Suprapubic skin (tissue), 4 donors: Measurements from ENCODE around the gene MOSMO. TPM values are rescaled to one million over a fixed set of nuclear protein-coding genes. Genes with fewer than 3 reads are reported as not detected.
"Not testable (repeated sequence)": the region's sequence is repeated elsewhere in the genome, so short reads cannot be mapped to it uniquely, and the experiment has no call there.

Experiments used
- DNase-seq, 2 donors: peaks; one replicate each; pipeline ENCODE4 v3.0.0-alpha.2; 2019; ENCODE audit warnings: low spot score in 2 of 2
- H3K27ac ChIP-seq: fragments of 200-600 bp; sonication (generic); one replicate; pipeline ENCODE4 v1.5.1; 2019
- H3K27me3 ChIP-seq: fragments of 200-600 bp; sonication (generic); one replicate; pipeline ENCODE4 v1.5.1; 2019
- H3K36me3 ChIP-seq: fragments of 200-600 bp; sonication (generic); one replicate; pipeline ENCODE4 v1.5.1; 2019
- H3K4me1 ChIP-seq: fragments of 200-600 bp; sonication (generic); one replicate; pipeline ENCODE4 v1.5.1; 2019
- H3K4me3 ChIP-seq: fragments of 200-600 bp; sonication (generic); one replicate; pipeline ENCODE4 v1.5.1; 2019; ENCODE audit warnings: mild to moderate bottlenecking
- H3K9me3 ChIP-seq: fragments of 200-600 bp; sonication (generic); one replicate; pipeline ENCODE4 v1.5.1; 2019
- EP300 ChIP-seq: sonication (generic); formaldehyde crosslinking; IDR thresholded peaks from one replicate; pipeline ENCODE4 v1.6.1; 2017; ENCODE audit warnings: antibody characterized with exemption
- POLR2A ChIP-seq, 2 donors: fragments of 450-650 bp; IDR thresholded peaks; one replicate each; pipeline ENCODE4 v1.6.1; 2017; ENCODE audit warnings: antibody characterized with exemption in 2 of 2, mild to moderate bottlenecking in 2 of 2, moderate library complexity in 2 of 2
- POLR2AphosphoS5 ChIP-seq, 3 donors: sonication (generic); formaldehyde crosslinking; IDR thresholded peaks; one replicate each; pipeline ENCODE4 v1.6.1; 2017; ENCODE audit warnings: antibody characterized with exemption in 3 of 3
- WGBS: methylation state at CpG from one replicate; pipeline ENCODE4 v1.1.5; 2018; 5-methylcytosine and 5-hydroxymethylcytosine counted together
- total RNA-seq, 4 donors: library from RNA; depleted of rRNA; stranded (reverse); fragments of >200 nt; gene quantifications; one replicate each; pipeline ENCODE4 v1.1.0, GENCODE V29; 2016
- TF ChIP-seq, protein P1 (sequence below), 2 donors: fragments of 200-600 bp in 1 of 2; fragments of 450-650 bp in 1 of 2; sonication (generic) in 1 of 2; IDR thresholded peaks; one replicate each; pipeline ENCODE4 v1.5.1; 2016 to 2019; ENCODE audit warnings: antibody characterized with exemption in 2 of 2, mild to moderate bottlenecking in 1 of 2, moderate library complexity in 1 of 2

The MOSMO gene
- total RNA-seq, 4 donors from 2014 or later: 11.9 to 32.7 (median 16.7) TPM

GRCh38 chr16:21991621-21992020 is 16.3 kb upstream of the MOSMO start:
- WGBS: 73% methylated on average over 6 of the region's 6 CpGs
- H3K4me3 ChIP-seq: no peak overlapping the region

GRCh38 chr16:21994856-21995465 is 12.9 kb upstream of the MOSMO start:
- TF ChIP-seq POLR2A (IDR thresholded peaks at IDR 0.05): no peak
- TF ChIP-seq, protein P1, sequence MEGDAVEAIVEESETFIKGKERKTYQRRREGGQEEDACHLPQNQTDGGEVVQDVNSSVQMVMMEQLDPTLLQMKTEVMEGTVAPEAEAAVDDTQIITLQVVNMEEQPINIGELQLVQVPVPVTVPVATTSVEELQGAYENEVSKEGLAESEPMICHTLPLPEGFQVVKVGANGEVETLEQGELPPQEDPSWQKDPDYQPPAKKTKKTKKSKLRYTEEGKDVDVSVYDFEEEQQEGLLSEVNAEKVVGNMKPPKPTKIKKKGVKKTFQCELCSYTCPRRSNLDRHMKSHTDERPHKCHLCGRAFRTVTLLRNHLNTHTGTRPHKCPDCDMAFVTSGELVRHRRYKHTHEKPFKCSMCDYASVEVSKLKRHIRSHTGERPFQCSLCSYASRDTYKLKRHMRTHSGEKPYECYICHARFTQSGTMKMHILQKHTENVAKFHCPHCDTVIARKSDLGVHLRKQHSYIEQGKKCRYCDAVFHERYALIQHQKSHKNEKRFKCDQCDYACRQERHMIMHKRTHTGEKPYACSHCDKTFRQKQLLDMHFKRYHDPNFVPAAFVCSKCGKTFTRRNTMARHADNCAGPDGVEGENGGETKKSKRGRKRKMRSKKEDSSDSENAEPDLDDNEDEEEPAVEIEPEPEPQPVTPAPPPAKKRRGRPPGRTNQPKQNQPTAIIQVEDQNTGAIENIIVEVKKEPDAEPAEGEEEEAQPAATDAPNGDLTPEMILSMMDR (IDR thresholded peaks at IDR 0.05): no peak
- TF ChIP-seq EP300: no peak
- no peak for TF ChIP-seq POLR2AphosphoS5 (IDR thresholded peaks at IDR 0.05)
- Histone ChIP-seq H3K27ac (no peak overlapping the region), H3K4me3 (no peak overlapping the region), H3K36me3 (no peaks in the 10 kb centered on the region), H3K4me1 (peaks cover 10% of the 10 kb centered on the region), H3K9me3 (no peaks in the 10 kb centered on the region), H3K27me3 (no peaks in the 10 kb centered on the region)
- WGBS: 89% methylated on average over 13 of the region's 13 CpGs
- DNase-seq: no peak

More at GRCh38 chr16:21991621-21992020, 16.3 kb upstream of the MOSMO start:
- no peak overlapping the region for H3K27ac ChIP-seq
- DNase-seq: no peak
- H3K4me1 ChIP-seq: peaks cover 17% of the 10 kb centered on the region
- no peaks in the 10 kb centered on the region for H3K9me3 ChIP-seq
- H3K27me3 ChIP-seq: no peaks in the 10 kb centered on the region
- TF ChIP-seq POLR2A (IDR thresholded peaks at IDR 0.05): no peak
- TF ChIP-seq, protein P1 (IDR thresholded peaks at IDR 0.05): no peak
- TF ChIP-seq EP300: no peak
- no peak for TF ChIP-seq POLR2AphosphoS5 (IDR thresholded peaks at IDR 0.05)
- no peaks in the 10 kb centered on the region for H3K36me3 ChIP-seq

- no peak overlapping the region for H3K4me3 ChIP-seq
- H3K27me3 ChIP-seq: no peaks in the 10 kb centered on the region
- DNase-seq: no peak
- H3K4me1 ChIP-seq: peaks cover 15% of the 10 kb centered on the region
- TF ChIP-seq, protein P1 (IDR thresholded peaks at IDR 0.05): no peak
- no peak for TF ChIP-seq EP300
- TF ChIP-seq POLR2A (IDR thresholded peaks at IDR 0.05): no peak
- no peak for TF ChIP-seq POLR2AphosphoS5 (IDR thresholded peaks at IDR 0.05)
- 85% methylated on average over 9 of the region's 9 CpGs for WGBS
- H3K9me3 ChIP-seq: no peaks in the 10 kb centered on the region
- H3K27ac ChIP-seq: no peak overlapping the region
- H3K36me3 ChIP-seq: no peaks in the 10 kb centered on the region
These were observed 10.8 kb upstream of the MOSMO start for GRCh38 chr16:21996923-21997696.

- no peaks in the 10 kb centered on the region for H3K27me3 ChIP-seq
- H3K27ac ChIP-seq: no peak overlapping the region
- H3K36me3 ChIP-seq: no peaks in the 10 kb centered on the region
- H3K4me3 ChIP-seq: no peak overlapping the region
- TF ChIP-seq EP300 (no peak), POLR2AphosphoS5 (IDR thresholded peaks at IDR 0.05) (no peak)
- TF ChIP-seq, protein P1 (IDR thresholded peaks at IDR 0.05): no peak
- peaks cover 15% of the 10 kb centered on the region for H3K4me1 ChIP-seq
- no peaks in the 10 kb centered on the region for H3K9me3 ChIP-seq
- DNase-seq: no peak
- WGBS: 95% methylated on average over 7 of the region's 7 CpGs
These were observed 10.0 kb upstream of the MOSMO start for GRCh38 chr16:21997697-21998480.

GRCh38 chr16:22001591-22001990 is 6.3 kb upstream of the MOSMO start:
- no peak for DNase-seq
- TF ChIP-seq POLR2AphosphoS5 (IDR thresholded peaks at IDR 0.05) (no peak), EP300 (no peak), POLR2A (IDR thresholded peaks at IDR 0.05) (no peak)
- TF ChIP-seq, protein P1 (IDR thresholded peaks at IDR 0.05): no peak
- 19% methylated on average over 1 of the region's 1 CpG for WGBS
- Histone ChIP-seq H3K4me3 (no peak overlapping the region), H3K36me3 (no peaks in the 10 kb centered on the region), H3K27me3 (no peaks in the 10 kb centered on the region), H3K9me3 (no peaks in the 10 kb centered on the region), H3K27ac (no peak overlapping the region), H3K4me1 (peaks cover 15% of the 10 kb centered on the region)

- 97% methylated on average over 1 of the region's 1 CpG for WGBS
- H3K9me3 ChIP-seq, H3K36me3 ChIP-seq, DNase-seq, H3K4me3 ChIP-seq, H3K27ac ChIP-seq, H3K27me3 ChIP-seq: not testable (repeated sequence)
- H3K4me1 ChIP-seq: peaks cover 18% of the 10 kb centered on the region
These were observed 5.9 kb upstream of the MOSMO start for GRCh38 chr16:22002047-22002446.
